Loucy (cell line): ENCODE results near the gene MS4A14.

Experiments used
- H2AFZ ChIP-seq: fragments of 200-600 bp; sonication (generic); 2 replicates; pipeline ENCODE4 v1.6.0; 2016; ENCODE audit warnings: antibody characterized with exemption, mild to moderate bottlenecking, low read length, moderate library complexity
- H3F3A ChIP-seq: fragments of 200-600 bp; 2 replicates; pipeline ENCODE4 v1.6.0; 2016; ENCODE audit warnings: antibody characterized with exemption, low read depth, mild to moderate bottlenecking
- H3K27me3 ChIP-seq: fragments of 200-600 bp; sonication (generic); 2 replicates; pipeline ENCODE4 v1.6.1; 2014; ENCODE audit warnings: low read length, mild to moderate bottlenecking; ENCODE audit not compliant: insufficient read depth, poor library complexity, severe bottlenecking
- H3K36me3 ChIP-seq: fragments of 200-600 bp; sonication (generic); 2 replicates; pipeline ENCODE4 v1.6.1; 2016; ENCODE audit warnings: low read length; ENCODE audit not compliant: insufficient read depth
- H3K4me1 ChIP-seq: fragments of 200-600 bp; sonication (generic); 2 replicates; pipeline ENCODE4 v1.5.1; 2014; ENCODE audit warnings: low read length, mild to moderate bottlenecking; ENCODE audit not compliant: insufficient read depth, poor library complexity, severe bottlenecking
- H3K4me2 ChIP-seq: fragments of 200-600 bp; sonication (generic); 2 replicates; pipeline ENCODE4 v1.6.0; 2014; ENCODE audit warnings: antibody characterized with exemption, low read length, low read depth, mild to moderate bottlenecking; ENCODE audit not compliant: poor library complexity, severe bottlenecking
- H3K4me3 ChIP-seq: fragments of 200-600 bp; sonication (generic); 2 replicates; pipeline ENCODE4 v1.5.1; 2014; ENCODE audit warnings: low read length, mild to moderate bottlenecking, mixed read lengths; ENCODE audit not compliant: poor library complexity, severe bottlenecking
- H3K79me2 ChIP-seq: fragments of 200-600 bp; sonication (generic); 2 replicates; pipeline ENCODE4 v1.6.1; 2014; ENCODE audit warnings: low read length; ENCODE audit not compliant: insufficient read depth
- H3K9ac ChIP-seq: fragments of 200-600 bp; sonication (generic); 2 replicates; pipeline ENCODE4 v1.6.0; 2014; ENCODE audit warnings: mild to moderate bottlenecking, low read depth, low read length, moderate library complexity; ENCODE audit not compliant: poor library complexity, severe bottlenecking
- H3K9me2 ChIP-seq: fragments of 200-600 bp; sonication (generic); replicated peaks from 2 replicates; pipeline ENCODE4 v1.6.1; 2016; ENCODE audit warnings: low read depth, low read length, mixed read lengths
- H3K9me3 ChIP-seq: fragments of 200-600 bp; sonication (generic); 2 replicates; pipeline ENCODE4 v1.6.1; 2014; ENCODE audit warnings: mild to moderate bottlenecking, antibody characterized with exemption, low read length, low read depth; ENCODE audit not compliant: insufficient read depth
- H4K20me1 ChIP-seq: fragments of 200-600 bp; sonication (generic); 2 replicates; pipeline ENCODE4 v1.6.0; 2014; ENCODE audit warnings: antibody characterized with exemption, low read length, mild to moderate bottlenecking; ENCODE audit not compliant: insufficient read depth, poor library complexity, severe bottlenecking
- CTCF ChIP-seq: fragments of 200-600 bp; sonication (generic); conservative IDR thresholded peaks from 2 replicates; pipeline ENCODE4 v1.5.1; 2014; ENCODE audit warnings: mild to moderate bottlenecking, antibody characterized with exemption, low read length
- EZH2phosphoT487 ChIP-seq: fragments of 200-600 bp; IDR thresholded peaks from 2 replicates; pipeline ENCODE4 v1.6.1; 2018; ENCODE audit warnings: antibody characterized with exemption, mild to moderate bottlenecking, moderate library complexity, borderline replicate concordance

MS4A14 gene

GRCh38 chr11:60396799-60397198, 540 bp downstream of the MS4A14 start:
- Histone ChIP-seq H3K9me2 (no peaks in the 10 kb centered on the region), H3K9me3 (no peaks in the 10 kb centered on the region), H3K9ac (no peak overlapping the region), H3K4me3 (no peak overlapping the region), H3K36me3 (no peaks in the 10 kb centered on the region), H4K20me1 (no peaks in the 10 kb centered on the region), H3K4me1 (peaks cover 9% of the 10 kb centered on the region), H3K79me2 (no peaks in the 10 kb centered on the region), H2AFZ (0 out of 2 replicates have a peak overlapping the region, but pooled peaks have one; percentile 27), H3K4me2 (no peak overlapping the region), H3K27me3 (no peaks in the 10 kb centered on the region), H3F3A (no peaks in the 10 kb centered on the region)
- no peak for TF ChIP-seq CTCF
- TF ChIP-seq EZH2phosphoT487 = no peak

GRCh38 chr11:60420015-60420414, 23.8 kb downstream of the MS4A14 start:
- no peaks in the 10 kb centered on the region for H3K4me1 ChIP-seq
- H3K9ac ChIP-seq = no peak overlapping the region
- no peaks in the 10 kb centered on the region for H3K9me3 ChIP-seq

GRCh38 chr11:60422609-60423008, 26.4 kb downstream of the MS4A14 start:
- Histone ChIP-seq H3K36me3 (no peaks in the 10 kb centered on the region), H4K20me1 (no peaks in the 10 kb centered on the region), H3K9ac (no peak overlapping the region), H3K9me3 (no peaks in the 10 kb centered on the region), H3K4me1 (no peaks in the 10 kb centered on the region), H3K4me2 (no peak overlapping the region), H2AFZ (no peak overlapping the region), H3K9me2 (no peaks in the 10 kb centered on the region), H3K27me3 (no peaks in the 10 kb centered on the region), H3F3A (no peaks in the 10 kb centered on the region), H3K4me3 (no peak overlapping the region), H3K79me2 (no peaks in the 10 kb centered on the region)
- TF ChIP-seq CTCF (no peak), EZH2phosphoT487 (no peak)

More at GRCh38 chr11:60420015-60420414, 23.8 kb downstream of the MS4A14 start:
- no peak overlapping the region for H3K4me2 ChIP-seq
- H4K20me1 ChIP-seq = no peaks in the 10 kb centered on the region
- no peak overlapping the region for H3K4me3 ChIP-seq
- no peaks in the 10 kb centered on the region for H3F3A ChIP-seq
- no peak for TF ChIP-seq EZH2phosphoT487
- TF ChIP-seq CTCF = no peak
- H2AFZ ChIP-seq = no peak overlapping the region
- no peaks in the 10 kb centered on the region for H3K36me3 ChIP-seq
- no peaks in the 10 kb centered on the region for H3K27me3 ChIP-seq
- no peaks in the 10 kb centered on the region for H3K79me2 ChIP-seq
- H3K9me2 ChIP-seq = no peaks in the 10 kb centered on the region
